Upper lobe of right lung (tissue), 1 donor: ENCODE data around the gene RNASE1. TPM values are rescaled to one million over a fixed set of nuclear protein-coding genes. Genes with fewer than 3 reads are reported as not detected.
A peak's percentile ranks its signal among the peaks of the same experiment; 100 is the strongest.
"Not testable (repeated sequence)": the region's sequence is repeated elsewhere in the genome, so short reads cannot be mapped to it uniquely, and the experiment has no call there.

Source experiments
- ATAC-seq: fragments of 200-7000 bp; cut with Tn5 transposase; one replicate; pipeline ENCODE4 v1.9.1; 2020; ENCODE audit warnings: mild to moderate bottlenecking, moderate library complexity
- DNase-seq: peaks from one replicate; pipeline ENCODE4 v3.0.0-alpha.2; 2020
- H3K27ac ChIP-seq: fragments of 200-600 bp; one replicate; pipeline ENCODE4 v1.8.0; 2022
- H3K27me3 ChIP-seq: fragments of 200-600 bp; one replicate; pipeline ENCODE4 v1.8.0; 2022; ENCODE audit warnings: mild to moderate bottlenecking
- H3K36me3 ChIP-seq: fragments of 200-600 bp; one replicate; pipeline ENCODE4 v1.8.0; 2022
- H3K4me1 ChIP-seq: fragments of 200-600 bp; one replicate; pipeline ENCODE4 v1.8.0; 2022
- H3K4me3 ChIP-seq: fragments of 200-600 bp; one replicate; pipeline ENCODE4 v1.8.0; 2022; ENCODE audit warnings: mild to moderate bottlenecking
- H3K9me3 ChIP-seq: fragments of 200-600 bp; one replicate; pipeline ENCODE4 v1.8.0; 2022
- intact Hi-C: fragments of 100-400 bp; cut with DNase I; formaldehyde crosslinking; loops from one replicate; pipeline ENCODE4 v1.11.0; 2022
- total RNA-seq: library from RNA; stranded (reverse); fragmentation: NEBNext Ultra II Directional; extraction: Animal tissue kit (Norgen Biotek cat#: 25700); gene quantifications from one replicate; pipeline ENCODE4 v1.2.1, GENCODE V29; 2021
- TF ChIP-seq, protein P1 (sequence below): fragments of 200-600 bp; IDR thresholded peaks from one replicate; pipeline ENCODE4 v1.8.0; 2022; ENCODE audit warnings: antibody characterized with exemption
- donor health status: DM: no; HTN: yes; CAD: no; lungs with severe emphysema.

The RNASE1 gene
- total RNA-seq, 1 donor from 2014 or later = 888 TPM

DNA sequence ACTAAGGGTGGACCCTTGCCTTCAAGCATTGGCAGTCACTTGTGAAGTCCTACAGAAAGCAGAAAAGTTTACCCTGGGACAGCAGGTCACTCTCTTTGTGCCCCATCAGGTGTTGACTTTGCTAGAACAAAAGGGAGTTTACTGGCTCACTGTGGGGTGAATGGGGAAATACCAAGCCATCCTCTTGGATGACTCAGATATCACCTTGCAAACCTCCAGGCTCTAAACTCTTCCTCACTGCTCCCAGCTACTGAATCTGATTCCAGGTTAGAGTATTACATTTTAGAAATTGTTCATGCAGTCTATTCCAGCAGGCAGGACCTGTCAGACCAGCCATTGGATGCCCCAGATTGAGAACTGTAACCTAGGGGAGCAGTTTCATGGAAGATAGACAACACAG lies 41.7 kb downstream of the RNASE1 start:
- Histone ChIP-seq H3K27ac (no peak overlapping the region), H3K36me3 (no peaks in the 10 kb centered on the region), H3K4me1 (no peaks in the 10 kb centered on the region), H3K27me3 (no peaks in the 10 kb centered on the region), H3K9me3 (no peaks in the 10 kb centered on the region), H3K4me3 (no peak overlapping the region)
- no peak for ATAC-seq
- intact Hi-C loops = no loop called here
- TF ChIP-seq, protein P1, sequence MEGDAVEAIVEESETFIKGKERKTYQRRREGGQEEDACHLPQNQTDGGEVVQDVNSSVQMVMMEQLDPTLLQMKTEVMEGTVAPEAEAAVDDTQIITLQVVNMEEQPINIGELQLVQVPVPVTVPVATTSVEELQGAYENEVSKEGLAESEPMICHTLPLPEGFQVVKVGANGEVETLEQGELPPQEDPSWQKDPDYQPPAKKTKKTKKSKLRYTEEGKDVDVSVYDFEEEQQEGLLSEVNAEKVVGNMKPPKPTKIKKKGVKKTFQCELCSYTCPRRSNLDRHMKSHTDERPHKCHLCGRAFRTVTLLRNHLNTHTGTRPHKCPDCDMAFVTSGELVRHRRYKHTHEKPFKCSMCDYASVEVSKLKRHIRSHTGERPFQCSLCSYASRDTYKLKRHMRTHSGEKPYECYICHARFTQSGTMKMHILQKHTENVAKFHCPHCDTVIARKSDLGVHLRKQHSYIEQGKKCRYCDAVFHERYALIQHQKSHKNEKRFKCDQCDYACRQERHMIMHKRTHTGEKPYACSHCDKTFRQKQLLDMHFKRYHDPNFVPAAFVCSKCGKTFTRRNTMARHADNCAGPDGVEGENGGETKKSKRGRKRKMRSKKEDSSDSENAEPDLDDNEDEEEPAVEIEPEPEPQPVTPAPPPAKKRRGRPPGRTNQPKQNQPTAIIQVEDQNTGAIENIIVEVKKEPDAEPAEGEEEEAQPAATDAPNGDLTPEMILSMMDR = no peak
- DNase-seq = no peak

DNA sequence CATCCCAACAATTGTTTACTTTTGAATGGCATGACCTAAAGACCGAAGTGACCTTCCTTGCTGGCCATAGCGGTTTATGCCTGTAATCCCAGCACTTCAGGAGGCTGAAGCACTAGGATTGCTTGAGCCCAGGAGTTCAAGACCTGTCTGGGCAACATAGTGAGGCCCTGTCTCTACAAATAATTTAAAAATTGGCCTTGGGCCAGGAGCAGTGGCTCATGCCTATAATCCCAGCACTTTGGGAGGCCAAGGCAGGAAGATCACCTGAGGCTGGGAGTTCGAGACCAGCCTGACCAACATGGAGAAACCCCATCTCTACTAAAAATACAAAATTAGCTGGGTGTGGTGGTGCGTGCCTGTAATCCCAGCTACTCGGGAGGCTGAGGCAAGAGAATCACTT lies 43.2 kb downstream of the RNASE1 start:
- H3K36me3 ChIP-seq, H3K27me3 ChIP-seq, H3K27ac ChIP-seq, H3K9me3 ChIP-seq, ATAC-seq, intact Hi-C loops, H3K4me3 ChIP-seq, DNase-seq, H3K4me1 ChIP-seq: not testable (repeated sequence)

DNA sequence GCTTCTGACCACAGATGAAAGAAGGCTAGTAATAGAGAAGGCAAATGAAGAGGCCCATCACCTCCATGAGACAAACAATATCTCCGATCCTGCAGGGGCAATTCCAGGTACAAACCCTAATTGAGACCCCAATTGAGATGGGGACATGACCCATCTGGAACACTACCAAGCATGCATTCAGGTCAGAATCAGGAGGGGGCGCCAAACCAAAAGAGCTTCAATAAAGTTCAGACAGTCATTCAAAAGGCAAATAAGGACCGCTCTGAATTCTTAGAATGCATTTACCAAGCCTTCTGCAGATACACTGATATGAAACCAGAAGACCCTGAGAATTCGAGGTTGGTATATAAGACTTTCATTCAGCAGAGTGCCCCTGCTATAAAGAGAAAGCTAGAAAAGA lies 44.7 kb downstream of the RNASE1 start:
- intact Hi-C loops = no loop called here
- no peaks in the 10 kb centered on the region for H3K36me3 ChIP-seq
- no peaks in the 10 kb centered on the region for H3K4me1 ChIP-seq
- no peak overlapping the region for H3K4me3 ChIP-seq
- TF ChIP-seq, protein P1 = peak; percentile 47
- H3K9me3 ChIP-seq = no peaks in the 10 kb centered on the region
- DNase-seq = no peak
- peak; percentile 49 for ATAC-seq
- H3K27me3 ChIP-seq = no peaks in the 10 kb centered on the region
- H3K27ac ChIP-seq = no peak overlapping the region

- Histone ChIP-seq H3K27ac (no peak overlapping the region), H3K27me3 (no peaks in the 10 kb centered on the region), H3K36me3 (no peaks in the 10 kb centered on the region), H3K9me3 (peaks cover 11% of the 10 kb centered on the region), H3K4me3 (no peak overlapping the region), H3K4me1 (no peaks in the 10 kb centered on the region)
- ATAC-seq (peak; percentile 45), DNase-seq (no peak)
- TF ChIP-seq, protein P1 = no peak
- intact Hi-C loops = no loop called here
These were observed 47.6 kb downstream of the RNASE1 start for GRCh38 chr14:20755037-20755436.

DNA sequence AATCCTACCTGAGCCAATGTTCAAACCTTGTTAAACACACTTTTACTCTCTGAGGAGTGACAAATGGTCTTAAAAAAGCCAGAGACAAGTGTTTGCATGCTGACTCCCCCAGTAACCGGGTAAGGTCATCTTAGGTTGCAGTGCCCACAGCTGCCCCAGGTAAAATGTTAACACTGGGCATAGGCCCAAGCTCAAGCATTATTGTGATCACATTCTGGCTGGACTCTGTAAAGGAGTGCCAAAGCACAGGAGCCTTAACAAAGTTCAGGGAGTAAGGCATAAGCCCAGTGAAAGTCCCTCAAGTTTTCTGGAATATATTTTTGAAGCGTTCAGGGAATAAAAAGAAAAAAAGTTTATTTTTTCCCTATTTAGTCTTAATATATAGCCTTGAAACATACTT lies 48.3 kb downstream of the RNASE1 start:
- TF ChIP-seq, protein P1 = no peak
- Histone ChIP-seq H3K4me3 (no peak overlapping the region), H3K4me1 (no peaks in the 10 kb centered on the region), H3K9me3 (peaks cover 11% of the 10 kb centered on the region), H3K27ac (no peak overlapping the region), H3K27me3 (no peaks in the 10 kb centered on the region), H3K36me3 (no peaks in the 10 kb centered on the region)
- intact Hi-C loops = no loop called here
- DNase-seq = no peak
- ATAC-seq = peak; percentile 34

GRCh38 chr14:20751963-20752562 lies 50.6 kb downstream of the RNASE1 start:
- TF ChIP-seq, protein P1 = no peak
- DNase-seq = no peak
- Histone ChIP-seq H3K36me3 (no peaks in the 10 kb centered on the region), H3K4me3 (no peak overlapping the region), H3K9me3 (peaks cover 11% of the 10 kb centered on the region), H3K4me1 (no peaks in the 10 kb centered on the region), H3K27me3 (no peaks in the 10 kb centered on the region), H3K27ac (no peak overlapping the region)
- no peak for ATAC-seq
- intact Hi-C loops = no loop called here

Other genes starting within 250 kb of the RNASE1 start
- not detected for gene RNASE9, start 241.8 kb downstream of the RNASE1 start, total RNA-seq
- gene RNASE11, start 214.8 kb downstream of the RNASE1 start, total RNA-seq = not detected
- gene RNASE12, start 211.5 kb downstream of the RNASE1 start, total RNA-seq = not detected
- gene OR6S1, start 161.2 kb downstream of the RNASE1 start, total RNA-seq = not detected
- gene RNASE4, start 118.3 kb downstream of the RNASE1 start, total RNA-seq = 42.5 TPM
- gene ANG, start 114.1 kb downstream of the RNASE1 start, total RNA-seq = 28.1 TPM
- not detected for gene EDDM3A, start 57.0 kb downstream of the RNASE1 start, total RNA-seq
- gene EDDM3B, start 34.4 kb downstream of the RNASE1 start, total RNA-seq = not detected
- gene RNASE6, start 21.6 kb downstream of the RNASE1 start, total RNA-seq = 20.3 TPM
- gene RNASE3, start 88.5 kb upstream of the RNASE1 start, total RNA-seq = not detected
- 4.1 TPM for gene RNASE2, start 152.6 kb upstream of the RNASE1 start, total RNA-seq
- gene METTL17, start 187.1 kb upstream of the RNASE1 start, total RNA-seq = 51.0 TPM
- gene SLC39A2, start 196.4 kb upstream of the RNASE1 start, total RNA-seq = not detected
- gene NDRG2, start 222.2 kb upstream of the RNASE1 start, total RNA-seq = 127 TPM
- not detected for gene TPPP2, start 227.4 kb upstream of the RNASE1 start, total RNA-seq
- not detected for gene RNASE13, start 232.0 kb upstream of the RNASE1 start, total RNA-seq
- gene RNASE7, start 239.5 kb upstream of the RNASE1 start, total RNA-seq = not detected